ENCODE measurements around the gene ACP4. TPM values are rescaled to one million over a fixed set of nuclear protein-coding genes. Genes with fewer than 3 reads are reported as not detected.

ACP4 gene
- total and polyA plus RNA-seq, 2 donors (not counting 1 experiment from before 2014, with no cell fraction given): not detected

DNA sequence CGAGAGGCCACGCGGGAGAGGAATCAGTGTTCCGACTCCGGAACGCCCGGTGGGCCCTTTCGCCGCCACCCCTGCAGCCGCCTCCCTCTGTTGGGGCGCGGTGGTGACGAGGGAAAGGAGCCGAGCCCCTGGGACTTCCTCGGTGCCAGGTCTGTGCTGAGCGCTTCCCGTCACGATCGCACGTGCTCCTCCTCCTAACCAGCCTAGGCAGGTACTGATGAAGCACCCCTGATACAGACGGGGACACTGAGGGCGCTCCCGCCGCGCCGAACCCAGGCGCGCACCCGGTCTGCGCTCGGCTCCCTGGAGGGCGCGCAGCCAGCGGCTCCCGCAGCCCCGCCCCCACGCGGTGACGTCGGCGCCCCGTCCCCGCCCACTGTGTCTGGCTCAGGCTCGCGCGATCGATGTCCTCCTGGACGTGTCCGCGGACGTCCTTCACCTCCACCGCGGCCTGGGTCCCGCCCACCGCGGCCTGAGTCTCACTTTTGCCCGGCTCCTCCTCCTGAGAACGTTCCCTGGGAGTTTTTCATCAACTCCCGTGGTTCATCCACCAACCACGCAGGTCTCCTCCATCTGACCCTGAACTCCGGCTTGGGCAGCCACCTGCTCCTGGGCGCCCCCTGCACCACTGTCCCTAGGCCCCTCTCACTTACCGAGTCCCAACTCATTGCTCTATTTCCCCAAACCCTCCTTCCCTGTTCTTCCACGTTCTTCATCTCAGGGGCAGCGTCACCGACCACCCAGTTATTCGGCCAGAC is 45.7 kb downstream of the ACP4 start:
- WGBS (ENCODE audit: insufficient coverage): 3% methylated on average over 67 of the region's 67 CpGs
- peaks cover 0 to 5% (median 0%) of the 10 kb centered on the region in 3 donors for H3K9me3 ChIP-seq (ENCODE audit: control extremely low read depth in 1 of 3, control insufficient read depth in 2 of 3, insufficient read depth in 1 of 3, low read length in 2 of 3)
- peaks cover 0 to 48% (median 2%) of the 10 kb centered on the region in 4 experiments for H3K27me3 ChIP-seq (replicated peaks in 1 of 4; ENCODE audit: control extremely low read depth in 1 of 4, control insufficient read depth in 3 of 4, insufficient read depth in 4 of 4, low read length in 3 of 4)
- peak; percentile 94 for ATAC-seq (ENCODE audit: low read depth)
- H3K27ac Mint-ChIP-seq: peak overlapping the region; percentile 73
- H3K4me2 ChIP-seq (replicated peaks; ENCODE audit: low read depth, low read length, poor library complexity, severe bottlenecking): peak overlapping the region; percentile 73
- H3K79me2 ChIP-seq (ENCODE audit: control insufficient read depth, insufficient read depth, low read length): no peaks in the 10 kb centered on the region
- intact Hi-C loops (cut with micrococcal nuclease): loop anchor here (1.0 to 5.0 kb wide), 3 partner anchors 18 to 61 kb away; no protein-coding TSS in a partner anchor
- POLR2A ChIA-PET: no interaction called here
- CTCF ChIA-PET: interaction anchor here (1.2 to 1.3 kb wide), 2 partner anchors 54 to 86 kb away, joined by 3 to 4 read pairs; no protein-coding TSS in a partner anchor
- peak; percentile 84 for DNase-seq
- H3K4me3 ChIP-seq (ENCODE audit: control extremely low read depth in 1 of 5, extremely low read depth in 1 of 5, insufficient read depth in 1 of 5, low read depth in 2 of 5, low read length in 4 of 5): peak overlapping the region in 4 of 5 experiments; percentile 51 to 67 (median 59)
- H3K4me3 Mint-ChIP-seq: peak overlapping the region; percentile 88
- peaks cover 11 to 14% of the 10 kb centered on the region in 2 donors for H3K4me1 ChIP-seq (ENCODE audit: control insufficient read depth in 2 of 2, insufficient read depth in 2 of 2, low read length in 2 of 2)
- no peaks in the 10 kb centered on the region for H3K9me3 Mint-ChIP-seq (ENCODE audit: insufficient read depth)
- H3K36me3 ChIP-seq (replicated peaks in 1 of 2; ENCODE audit: control extremely low read depth in 1 of 2, control insufficient read depth in 1 of 2, extremely low read depth in 1 of 2, insufficient read depth in 2 of 2, low read length in 1 of 2): no peaks in the 10 kb centered on the region
- peak overlapping the region; percentile 74 for H2AFZ ChIP-seq (ENCODE audit: insufficient read depth, low read depth, low read length, poor library complexity, severe bottlenecking)
- no peaks in the 10 kb centered on the region for H4K20me1 ChIP-seq (ENCODE audit: control insufficient read depth, insufficient read depth, low read length, poor library complexity, severe bottlenecking)
- no peak overlapping the region for H3K27ac ChIP-seq (ENCODE audit: low read length in 2 of 2)
- H3K4me1 Mint-ChIP-seq: peaks cover 26% of the 10 kb centered on the region
- H3K9ac ChIP-seq (ENCODE audit: low read length): peak overlapping the region; percentile 66
- TF ChIP-seq, protein P1, sequence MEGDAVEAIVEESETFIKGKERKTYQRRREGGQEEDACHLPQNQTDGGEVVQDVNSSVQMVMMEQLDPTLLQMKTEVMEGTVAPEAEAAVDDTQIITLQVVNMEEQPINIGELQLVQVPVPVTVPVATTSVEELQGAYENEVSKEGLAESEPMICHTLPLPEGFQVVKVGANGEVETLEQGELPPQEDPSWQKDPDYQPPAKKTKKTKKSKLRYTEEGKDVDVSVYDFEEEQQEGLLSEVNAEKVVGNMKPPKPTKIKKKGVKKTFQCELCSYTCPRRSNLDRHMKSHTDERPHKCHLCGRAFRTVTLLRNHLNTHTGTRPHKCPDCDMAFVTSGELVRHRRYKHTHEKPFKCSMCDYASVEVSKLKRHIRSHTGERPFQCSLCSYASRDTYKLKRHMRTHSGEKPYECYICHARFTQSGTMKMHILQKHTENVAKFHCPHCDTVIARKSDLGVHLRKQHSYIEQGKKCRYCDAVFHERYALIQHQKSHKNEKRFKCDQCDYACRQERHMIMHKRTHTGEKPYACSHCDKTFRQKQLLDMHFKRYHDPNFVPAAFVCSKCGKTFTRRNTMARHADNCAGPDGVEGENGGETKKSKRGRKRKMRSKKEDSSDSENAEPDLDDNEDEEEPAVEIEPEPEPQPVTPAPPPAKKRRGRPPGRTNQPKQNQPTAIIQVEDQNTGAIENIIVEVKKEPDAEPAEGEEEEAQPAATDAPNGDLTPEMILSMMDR (IDR thresholded peaks at IDR 0.05): no peak
- no peak for TF ChIP-seq EZH2 (IDR thresholded peaks at IDR 0.05; ENCODE audit: borderline replicate concordance, insufficient read depth, low read depth, low read length, poor library complexity, severe bottlenecking)
- peaks cover 45% of the 10 kb centered on the region for H3K27me3 Mint-ChIP-seq
